HepG2 (cell line): ENCODE data around the gene TK1. TPM values are rescaled to one million over a fixed set of nuclear protein-coding genes. Genes with fewer than 3 reads are reported as not detected.

Source experiments
- CCDC6 ChIP-seq: sonication (generic); formaldehyde crosslinking; IDR thresholded peaks from 2 replicates; pipeline ENCODE4 v1.8.1; 2022; ENCODE audit warnings: mild to moderate bottlenecking, missing genetic modification reagents, moderate library complexity
- ETV5 ChIP-seq: IDR thresholded peaks from 2 replicates; pipeline ENCODE4 v1.6.1; 2018; ENCODE audit warnings: missing biosample characterization, missing genetic modification reagents, inconsistent platforms, borderline replicate concordance
- FOXP1 ChIP-seq, 2 experiments: fragments of 450-650 bp in 1 of 2; IDR thresholded peaks; 2 replicates each; pipeline ENCODE4 v1.6.1; 2017 to 2018; ENCODE audit warnings: antibody characterized with exemption in 1 of 2
- KLF15 ChIP-seq: sonication (generic); formaldehyde crosslinking; IDR thresholded peaks from 2 replicates; pipeline ENCODE4 v1.8.1; 2023; ENCODE audit warnings: borderline replicate concordance, mild to moderate bottlenecking, inconsistent platforms, missing genetic modification reagents, mixed read lengths
- RBM39 ChIP-seq: fragments of 200-400 bp; formaldehyde crosslinking; IDR thresholded peaks from one replicate; pipeline ENCODE4 v1.6.1; 2018; ENCODE audit warnings: antibody characterized with exemption, mild to moderate bottlenecking, low read depth, low read length; ENCODE audit not compliant: poor library complexity, severe bottlenecking
- SMAD1 ChIP-seq: sonication (generic); formaldehyde crosslinking; IDR thresholded peaks from 2 replicates; pipeline ENCODE4 v1.4.0; 2020; ENCODE audit warnings: missing genetic modification reagents, low read depth, mild to moderate bottlenecking, borderline replicate concordance
- SNAPC2 ChIP-seq: sonication (generic); formaldehyde crosslinking; IDR thresholded peaks from 2 replicates; pipeline ENCODE4 v1.8.1; 2022; ENCODE audit warnings: mild to moderate bottlenecking, missing genetic modification reagents
- SRSF9 ChIP-seq: fragments of 200-400 bp; formaldehyde crosslinking; IDR thresholded peaks from 2 replicates; pipeline ENCODE4 v1.6.1; 2018; ENCODE audit warnings: borderline replicate concordance, mild to moderate bottlenecking, low read depth, low read length; ENCODE audit not compliant: insufficient read depth, poor library complexity, severe bottlenecking
- TOE1 ChIP-seq: sonication (generic); formaldehyde crosslinking; IDR thresholded peaks from 2 replicates; pipeline ENCODE4 v1.4.0; 2020; ENCODE audit warnings: mild to moderate bottlenecking, missing genetic modification reagents
- ZNF124 ChIP-seq: sonication (generic); formaldehyde crosslinking; IDR thresholded peaks from 2 replicates; pipeline ENCODE4 v1.4.0; 2020; ENCODE audit warnings: missing genetic modification reagents
- ZNF616 ChIP-seq: sonication (generic); formaldehyde crosslinking; IDR thresholded peaks from 2 replicates; pipeline ENCODE4 v1.5.0; 2020; ENCODE audit warnings: low read depth, mild to moderate bottlenecking, missing genetic modification reagents
- ZNF646 ChIP-seq: sonication (generic); formaldehyde crosslinking; IDR thresholded peaks from 2 replicates; pipeline ENCODE4 v1.9.0; 2021; ENCODE audit warnings: mild to moderate bottlenecking, missing genetic modification reagents
- ZNF781 ChIP-seq: sonication (generic); formaldehyde crosslinking; IDR thresholded peaks from 2 replicates; pipeline ENCODE4 v1.5.1; 2020; ENCODE audit warnings: borderline replicate concordance, mild to moderate bottlenecking, missing genetic modification reagents; ENCODE audit errors: not compliant biosample characterization
- polyA plus RNA-seq, 8 experiments: library from polyadenylated mRNA; depleted of rRNA in 3 of 8; stranded (reverse) in 7 of 8; unstranded in 1 of 8; fragments of >200 nt; fragmentation: Illumina TruSeq in 4 of 8; extraction: Trizol in 4 of 8; gene quantifications; 2 replicates each; pipeline versions ENCODE4 v1.2.1 to v1.2.3, GENCODE V29; 2011 to 2016; ENCODE audit warnings: low read depth in 4 of 8, missing spikeins in 1 of 8, mixed read lengths in 1 of 8; ENCODE audit not compliant: insufficient read depth in 1 of 8
- total RNA-seq, 5 experiments: library from RNA; depleted of rRNA; stranded (reverse); fragments of >200 nt; fragmentation: Illumina TruSeq; extraction: Trizol; gene quantifications; 2 replicates each; pipeline ENCODE4 v1.2.3, GENCODE V29; 2016; ENCODE audit warnings: low read depth in 1 of 5
- TF ChIP-seq, protein P1 (sequence below): sonication (generic); formaldehyde crosslinking; IDR thresholded peaks from 2 replicates; pipeline ENCODE4 v1.8.0; 2022; ENCODE audit warnings: missing genetic modification reagents, mild to moderate bottlenecking, moderate library complexity, borderline replicate concordance
- TF ChIP-seq, protein P2 (sequence below): sonication (generic); formaldehyde crosslinking; IDR thresholded peaks from 2 replicates; pipeline ENCODE4 v1.4.0; 2020; ENCODE audit warnings: missing genetic modification reagents, borderline replicate concordance

TK1 gene
- total and polyA plus RNA-seq, 2 of the 13 experiments (the other 11 are each of a cell fraction or from before 2014, with no cell fraction given), result 45.0 to 96.0 TPM

DNA sequence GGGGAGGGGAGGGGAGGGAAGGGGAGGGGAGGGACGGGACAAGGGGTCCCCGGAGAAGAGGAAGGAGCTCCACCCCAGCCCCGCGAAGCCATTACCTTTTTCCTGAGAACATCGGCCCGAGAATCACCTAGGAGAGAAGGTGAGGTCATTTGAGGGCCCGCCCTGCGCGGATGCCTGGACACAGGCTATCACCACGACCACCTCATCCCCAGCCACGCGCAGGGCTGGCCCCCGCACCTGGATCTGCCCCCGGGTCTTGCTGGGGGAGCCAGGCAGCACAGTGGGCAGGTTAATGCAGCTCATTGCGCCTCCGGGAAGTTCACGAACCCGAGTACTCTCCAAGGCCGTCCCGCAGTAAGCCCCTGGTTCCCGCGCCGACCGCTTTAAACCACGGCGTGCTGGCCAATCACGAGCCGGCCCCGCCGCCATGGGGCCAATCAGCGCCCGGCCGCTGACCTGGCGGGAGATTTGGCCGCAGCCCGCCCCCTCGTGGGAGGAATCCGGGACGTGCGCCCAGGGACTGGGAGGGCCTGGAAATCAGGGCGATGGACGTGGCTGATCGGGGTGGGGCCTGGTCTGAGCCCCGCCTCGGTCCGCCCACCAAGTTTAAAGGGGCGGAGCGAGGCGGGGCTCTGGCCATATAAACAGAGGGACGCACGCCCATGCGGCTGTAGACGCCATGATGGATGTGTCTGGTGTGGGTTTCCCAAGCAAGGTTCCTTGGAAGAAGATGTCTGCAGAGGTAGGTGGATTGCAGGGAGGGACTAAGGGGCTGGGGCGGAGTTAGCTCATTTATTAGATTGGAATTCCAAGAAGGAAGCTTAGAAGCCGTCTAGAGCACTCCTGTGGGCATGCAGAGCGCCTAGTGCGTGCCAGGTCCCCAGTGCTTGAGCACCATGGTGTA, at the start of gene TK1, which contains the start of gene AFMID (continued):
- TF ChIP-seq TOE1 (CRISPR knock-in tag) (no peak), ZNF616 (peak; percentile 78), KLF15 (CRISPR knock-in tag) (peak; percentile 74; the same call in 1 of the 2 replicates), FOXP1 (IDR thresholded peaks at IDR 0.05) (no peak), FOXP1 (CRISPR knock-in tag; IDR thresholded peaks at IDR 0.05) (0 out of 2 replicates have a peak, but pooled peaks have one; percentile 23), SMAD1 (CRISPR knock-in tag) (peak; percentile 61; the same call in 1 of the 2 replicates), SRSF9 (no peak), ZNF124 (CRISPR knock-in tag) (peak; percentile 38; the same call in 1 of the 2 replicates), CCDC6 (peak; percentile 100), ZNF781 (CRISPR knock-in tag) (peak; percentile 46), ZNF646 (CRISPR knock-in tag) (no peak), ETV5 (CRISPR knock-in tag) (peak; percentile 55), RBM39 (peak; percentile 90), SNAPC2 (peak; percentile 99)
- TF ChIP-seq, protein P1, sequence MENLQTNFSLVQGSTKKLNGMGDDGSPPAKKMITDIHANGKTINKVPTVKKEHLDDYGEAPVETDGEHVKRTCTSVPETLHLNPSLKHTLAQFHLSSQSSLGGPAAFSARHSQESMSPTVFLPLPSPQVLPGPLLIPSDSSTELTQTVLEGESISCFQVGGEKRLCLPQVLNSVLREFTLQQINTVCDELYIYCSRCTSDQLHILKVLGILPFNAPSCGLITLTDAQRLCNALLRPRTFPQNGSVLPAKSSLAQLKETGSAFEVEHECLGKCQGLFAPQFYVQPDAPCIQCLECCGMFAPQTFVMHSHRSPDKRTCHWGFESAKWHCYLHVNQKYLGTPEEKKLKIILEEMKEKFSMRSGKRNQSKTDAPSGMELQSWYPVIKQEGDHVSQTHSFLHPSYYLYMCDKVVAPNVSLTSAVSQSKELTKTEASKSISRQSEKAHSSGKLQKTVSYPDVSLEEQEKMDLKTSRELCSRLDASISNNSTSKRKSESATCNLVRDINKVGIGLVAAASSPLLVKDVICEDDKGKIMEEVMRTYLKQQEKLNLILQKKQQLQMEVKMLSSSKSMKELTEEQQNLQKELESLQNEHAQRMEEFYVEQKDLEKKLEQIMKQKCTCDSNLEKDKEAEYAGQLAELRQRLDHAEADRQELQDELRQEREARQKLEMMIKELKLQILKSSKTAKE, result peak; percentile 85
- TF ChIP-seq, protein P2, sequence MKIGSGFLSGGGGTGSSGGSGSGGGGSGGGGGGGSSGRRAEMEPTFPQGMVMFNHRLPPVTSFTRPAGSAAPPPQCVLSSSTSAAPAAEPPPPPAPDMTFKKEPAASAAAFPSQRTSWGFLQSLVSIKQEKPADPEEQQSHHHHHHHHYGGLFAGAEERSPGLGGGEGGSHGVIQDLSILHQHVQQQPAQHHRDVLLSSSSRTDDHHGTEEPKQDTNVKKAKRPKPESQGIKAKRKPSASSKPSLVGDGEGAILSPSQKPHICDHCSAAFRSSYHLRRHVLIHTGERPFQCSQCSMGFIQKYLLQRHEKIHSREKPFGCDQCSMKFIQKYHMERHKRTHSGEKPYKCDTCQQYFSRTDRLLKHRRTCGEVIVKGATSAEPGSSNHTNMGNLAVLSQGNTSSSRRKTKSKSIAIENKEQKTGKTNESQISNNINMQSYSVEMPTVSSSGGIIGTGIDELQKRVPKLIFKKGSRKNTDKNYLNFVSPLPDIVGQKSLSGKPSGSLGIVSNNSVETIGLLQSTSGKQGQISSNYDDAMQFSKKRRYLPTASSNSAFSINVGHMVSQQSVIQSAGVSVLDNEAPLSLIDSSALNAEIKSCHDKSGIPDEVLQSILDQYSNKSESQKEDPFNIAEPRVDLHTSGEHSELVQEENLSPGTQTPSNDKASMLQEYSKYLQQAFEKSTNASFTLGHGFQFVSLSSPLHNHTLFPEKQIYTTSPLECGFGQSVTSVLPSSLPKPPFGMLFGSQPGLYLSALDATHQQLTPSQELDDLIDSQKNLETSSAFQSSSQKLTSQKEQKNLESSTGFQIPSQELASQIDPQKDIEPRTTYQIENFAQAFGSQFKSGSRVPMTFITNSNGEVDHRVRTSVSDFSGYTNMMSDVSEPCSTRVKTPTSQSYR (CRISPR knock-in tag), result 0 out of 2 replicates have a peak, but pooled peaks have one; percentile 8
